ENCODE data around the gene HES7.

The HES7 gene

DNA sequence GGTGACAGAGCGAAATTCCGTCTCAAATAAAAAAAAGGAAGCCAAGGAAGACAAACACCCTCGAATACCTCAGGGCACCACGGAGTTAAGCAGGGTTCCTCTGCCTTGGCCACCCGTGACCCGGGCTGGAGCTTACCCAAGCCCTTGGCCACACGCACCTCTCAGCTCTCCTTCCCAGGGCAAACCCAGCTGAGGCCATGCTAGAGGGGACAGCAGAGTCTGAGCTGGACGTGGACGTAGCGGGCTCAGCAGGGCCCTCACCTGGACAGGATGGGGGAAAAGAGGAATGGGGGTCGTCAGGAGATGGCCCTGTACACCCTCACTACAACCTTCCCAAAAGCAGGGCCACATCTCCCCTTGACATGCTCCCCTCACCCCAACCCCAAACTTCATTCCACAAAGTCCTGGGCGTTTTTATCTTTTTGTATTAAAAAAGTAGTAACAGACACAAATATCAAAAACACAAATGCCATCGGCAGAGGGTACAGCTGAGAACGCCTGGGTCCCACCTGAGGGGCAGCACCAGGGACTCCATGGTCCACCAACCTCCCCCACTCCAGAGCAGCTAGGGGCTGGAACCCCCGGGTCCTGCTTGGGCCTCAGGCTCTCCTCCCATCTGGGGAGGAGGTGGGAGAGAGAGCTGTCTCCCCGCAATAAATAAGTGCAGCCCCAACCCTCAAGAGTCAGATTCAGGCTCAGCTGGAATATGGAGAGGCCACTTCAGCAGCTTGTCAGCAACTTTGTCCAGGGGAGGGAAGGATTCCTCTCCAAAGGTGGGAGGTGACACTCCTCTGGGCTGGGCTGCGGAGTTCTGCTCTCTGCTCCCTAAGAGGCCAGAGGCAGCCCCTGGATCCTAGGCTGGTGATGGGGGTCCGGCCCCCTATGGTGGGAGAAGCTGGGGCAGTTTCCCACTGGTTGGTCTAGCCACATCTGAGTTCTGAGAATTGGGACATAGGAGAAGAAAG lies 16.4 kb upstream of the HES7 start:
- TF ChIP-seq POLR2A (IDR thresholded peaks at IDR 0.05; ENCODE audit: extremely low read depth, insufficient read length) (no peak), MYC (IDR thresholded peaks at IDR 0.05; ENCODE audit: low read depth, low read length) (no peak)
- TF ChIP-seq, protein P1, sequence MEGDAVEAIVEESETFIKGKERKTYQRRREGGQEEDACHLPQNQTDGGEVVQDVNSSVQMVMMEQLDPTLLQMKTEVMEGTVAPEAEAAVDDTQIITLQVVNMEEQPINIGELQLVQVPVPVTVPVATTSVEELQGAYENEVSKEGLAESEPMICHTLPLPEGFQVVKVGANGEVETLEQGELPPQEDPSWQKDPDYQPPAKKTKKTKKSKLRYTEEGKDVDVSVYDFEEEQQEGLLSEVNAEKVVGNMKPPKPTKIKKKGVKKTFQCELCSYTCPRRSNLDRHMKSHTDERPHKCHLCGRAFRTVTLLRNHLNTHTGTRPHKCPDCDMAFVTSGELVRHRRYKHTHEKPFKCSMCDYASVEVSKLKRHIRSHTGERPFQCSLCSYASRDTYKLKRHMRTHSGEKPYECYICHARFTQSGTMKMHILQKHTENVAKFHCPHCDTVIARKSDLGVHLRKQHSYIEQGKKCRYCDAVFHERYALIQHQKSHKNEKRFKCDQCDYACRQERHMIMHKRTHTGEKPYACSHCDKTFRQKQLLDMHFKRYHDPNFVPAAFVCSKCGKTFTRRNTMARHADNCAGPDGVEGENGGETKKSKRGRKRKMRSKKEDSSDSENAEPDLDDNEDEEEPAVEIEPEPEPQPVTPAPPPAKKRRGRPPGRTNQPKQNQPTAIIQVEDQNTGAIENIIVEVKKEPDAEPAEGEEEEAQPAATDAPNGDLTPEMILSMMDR (IDR thresholded peaks at IDR 0.05; ENCODE audit: low read depth, low read length) = no peak
- TF ChIP-seq, protein P2, sequence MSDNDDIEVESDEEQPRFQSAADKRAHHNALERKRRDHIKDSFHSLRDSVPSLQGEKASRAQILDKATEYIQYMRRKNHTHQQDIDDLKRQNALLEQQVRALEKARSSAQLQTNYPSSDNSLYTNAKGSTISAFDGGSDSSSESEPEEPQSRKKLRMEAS (IDR thresholded peaks at IDR 0.05; ENCODE audit: low read depth, low read length) = no peak
- no peak overlapping the region for H3K4me3 ChIP-seq (ENCODE audit: low read depth, low read length)
- DNase-seq (ENCODE audit: low read depth) = no peak

DNA sequence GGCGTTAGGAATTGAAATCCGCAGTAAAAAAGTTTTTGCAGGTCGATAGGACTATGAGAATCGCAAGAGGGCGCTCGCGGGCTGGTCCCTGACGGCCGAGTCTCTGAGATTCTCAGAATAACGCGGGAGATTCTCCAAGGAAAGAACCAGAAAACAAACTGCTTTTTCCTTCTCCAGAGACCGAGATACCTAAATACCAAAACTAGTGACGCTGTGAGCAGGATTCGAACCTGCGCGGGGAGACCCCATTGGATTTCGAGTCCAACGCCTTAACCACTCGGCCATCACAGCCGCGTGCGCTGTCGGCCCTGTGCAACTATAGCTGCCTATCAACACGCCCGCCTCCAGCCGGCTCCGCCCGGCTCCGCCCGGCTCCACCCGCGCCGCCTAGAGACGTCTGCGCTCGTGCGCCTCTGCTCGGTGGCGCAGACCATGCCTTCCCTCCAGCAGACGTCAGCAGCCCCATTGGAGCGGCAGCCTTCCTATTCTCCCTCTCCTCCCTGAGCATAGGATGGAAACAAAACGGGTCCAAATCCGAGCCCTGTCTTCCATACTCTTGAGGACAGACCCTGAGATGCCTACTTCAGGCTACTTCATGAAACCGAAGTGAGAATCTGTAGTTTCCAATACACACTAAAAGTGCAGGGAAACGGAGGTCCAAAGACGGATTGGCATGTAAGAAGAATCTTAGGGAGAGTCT lies 14.9 kb upstream of the HES7 start:
- peak; percentile 93 for DNase-seq (ENCODE audit: low read depth)
- TF ChIP-seq, protein P2 (IDR thresholded peaks at IDR 0.05; ENCODE audit: low read depth, low read length) = peak; percentile 82
- peak; percentile 76 for TF ChIP-seq MYC (IDR thresholded peaks at IDR 0.05; ENCODE audit: low read depth, low read length)
- TF ChIP-seq, protein P1 (IDR thresholded peaks at IDR 0.05; ENCODE audit: low read depth, low read length) = peak; percentile 71
- peak; percentile 54 for TF ChIP-seq POLR2A (IDR thresholded peaks at IDR 0.05; ENCODE audit: extremely low read depth, insufficient read length)

DNA sequence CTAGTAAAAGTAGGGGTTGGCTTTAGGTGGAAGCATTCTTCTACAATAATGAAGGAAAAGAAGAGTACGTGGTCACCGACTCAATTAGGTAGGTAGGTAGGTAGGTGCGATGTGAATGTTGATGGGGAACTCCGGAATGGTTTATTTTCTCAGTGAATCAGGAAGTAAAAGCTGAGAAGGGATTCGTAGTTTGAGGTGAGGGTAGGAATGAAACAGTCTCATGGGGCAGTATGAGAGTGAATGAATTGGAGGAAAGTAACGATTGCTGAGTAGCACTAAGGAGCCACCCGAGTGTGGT lies 14.4 kb upstream of the HES7 start:
- TF ChIP-seq POLR2A (IDR thresholded peaks at IDR 0.05; ENCODE audit: extremely low read depth, insufficient read length) (no peak), MYC (IDR thresholded peaks at IDR 0.05; ENCODE audit: low read depth, low read length) (no peak)
- TF ChIP-seq, protein P2 (IDR thresholded peaks at IDR 0.05; ENCODE audit: low read depth, low read length) = no peak
- TF ChIP-seq, protein P1 (IDR thresholded peaks at IDR 0.05; ENCODE audit: low read depth, low read length) = no peak
- DNase-seq (ENCODE audit: low read depth) = no peak
- peak overlapping the region; percentile 55 for H3K4me3 ChIP-seq (ENCODE audit: low read depth, low read length)

More for the DNA sequence above, 14.9 kb upstream of the HES7 start:
- peak overlapping the region; percentile 69 for H3K4me3 ChIP-seq (ENCODE audit: low read depth, low read length)

DNA sequence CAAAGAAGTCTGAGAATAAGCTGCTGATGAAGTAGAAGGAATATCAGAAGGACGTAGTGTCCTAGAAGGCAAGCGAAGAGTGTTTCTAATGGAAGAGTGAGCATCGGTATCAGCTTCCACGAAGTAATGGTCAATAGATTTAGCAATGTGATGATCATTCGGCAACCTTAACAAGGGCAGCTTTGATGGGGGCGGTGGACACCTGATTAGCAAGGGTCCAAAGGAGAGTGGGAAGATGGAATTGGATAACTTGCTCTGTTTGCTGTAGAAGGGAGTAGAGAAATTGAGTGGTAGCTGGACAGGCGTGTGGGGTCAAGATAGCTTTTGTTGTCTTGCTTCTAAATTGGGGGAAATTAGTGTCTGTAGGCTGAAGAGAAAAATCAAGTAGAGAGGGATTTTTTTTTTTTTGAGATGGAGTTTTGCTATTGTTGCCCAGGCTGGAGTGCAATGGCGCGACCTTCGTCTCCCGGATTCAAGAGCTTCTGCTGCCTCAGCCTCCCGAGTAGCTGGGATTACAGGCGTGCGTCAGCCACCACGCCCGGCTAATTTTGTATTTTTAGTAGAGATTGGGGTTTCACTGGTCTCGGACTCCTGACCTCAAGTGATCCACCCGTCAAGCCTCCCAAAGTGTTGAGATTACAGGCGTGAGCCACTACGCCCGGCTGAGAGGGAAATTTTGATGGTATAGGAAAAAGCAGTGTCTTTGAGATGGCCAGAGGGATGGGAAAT lies 13.9 kb upstream of the HES7 start:
- no peak for DNase-seq (ENCODE audit: low read depth)
- TF ChIP-seq MYC (IDR thresholded peaks at IDR 0.05; ENCODE audit: low read depth, low read length) (no peak), POLR2A (IDR thresholded peaks at IDR 0.05; ENCODE audit: extremely low read depth, insufficient read length) (no peak)
- TF ChIP-seq, protein P2 (IDR thresholded peaks at IDR 0.05; ENCODE audit: low read depth, low read length) = no peak
- TF ChIP-seq, protein P1 (IDR thresholded peaks at IDR 0.05; ENCODE audit: low read depth, low read length) = no peak
- H3K4me3 ChIP-seq (ENCODE audit: low read depth, low read length) = peak overlapping the region; percentile 55

DNA sequence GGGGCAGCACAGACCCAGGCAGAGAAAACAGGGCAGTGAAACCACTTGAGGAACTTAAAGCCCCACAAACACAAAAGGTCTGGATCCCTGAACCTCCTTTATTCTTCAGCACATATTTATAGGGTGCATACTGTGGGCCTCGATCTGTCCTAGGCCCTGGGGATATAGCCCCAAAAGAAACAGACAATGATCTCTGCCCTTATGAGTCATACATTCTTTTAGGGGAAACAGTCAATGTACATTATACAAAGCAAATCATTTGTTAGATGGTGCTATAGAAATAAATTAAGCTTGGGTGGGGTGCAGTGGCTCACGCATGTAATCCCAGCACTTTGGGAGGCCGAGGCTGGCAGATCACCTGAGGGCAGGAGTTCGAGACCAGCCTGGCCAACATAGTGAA lies 10.0 kb upstream of the HES7 start:
- no peak for DNase-seq (ENCODE audit: low read depth)
- TF ChIP-seq MYC (IDR thresholded peaks at IDR 0.05; ENCODE audit: low read depth, low read length) (no peak), POLR2A (IDR thresholded peaks at IDR 0.05; ENCODE audit: extremely low read depth, insufficient read length) (no peak)
- TF ChIP-seq, protein P1 (IDR thresholded peaks at IDR 0.05; ENCODE audit: low read depth, low read length) = no peak
- TF ChIP-seq, protein P2 (IDR thresholded peaks at IDR 0.05; ENCODE audit: low read depth, low read length) = no peak
- no peak overlapping the region for H3K4me3 ChIP-seq (ENCODE audit: low read depth, low read length)
